Measurements from ENCODE around the gene GGT7.
A peak's percentile ranks its signal among the peaks of the same experiment; 100 is the strongest.
"Not testable (repeated sequence)": the region's sequence is repeated elsewhere in the genome, so short reads cannot be mapped to it uniquely, and the experiment has no call there.

The GGT7 gene

DNA sequence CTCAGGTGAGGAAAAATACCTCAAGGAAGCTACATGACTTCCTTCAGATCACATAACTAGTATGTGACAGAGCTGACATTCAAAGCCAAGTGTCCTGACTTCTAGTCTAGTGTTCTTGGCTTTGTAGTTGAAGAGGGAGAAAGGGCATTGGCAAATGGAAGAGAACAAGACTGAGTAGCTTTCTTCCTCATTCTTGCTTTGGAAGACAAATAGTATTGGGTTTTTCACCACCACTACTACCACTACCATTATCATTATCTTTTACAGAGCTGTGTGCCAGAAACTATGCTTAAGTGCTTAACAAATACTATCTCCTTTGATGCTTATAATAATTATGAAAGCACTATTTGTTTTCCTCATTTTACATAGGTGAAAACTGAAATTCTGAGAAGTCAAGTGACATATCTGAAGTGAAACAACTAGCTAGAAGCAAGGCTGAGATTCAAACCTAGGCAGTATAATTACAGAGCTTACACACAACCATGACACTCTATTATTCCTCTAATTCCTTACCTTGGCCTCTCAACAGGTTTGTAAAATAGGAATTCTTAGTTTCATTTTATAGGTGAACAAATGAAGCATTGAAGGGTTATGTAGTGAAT is 10.5 kb upstream of the GGT7 start:
- DNase-seq (ENCODE audit: insufficient read length, low spot score) (no peak), FAIRE-seq (no peak)

GRCh38 chr20:34881689-34882088 is 9.0 kb upstream of the GGT7 start:
- DNase-seq (ENCODE audit: insufficient read length, low spot score) = no peak
- FAIRE-seq = no peak

DNA sequence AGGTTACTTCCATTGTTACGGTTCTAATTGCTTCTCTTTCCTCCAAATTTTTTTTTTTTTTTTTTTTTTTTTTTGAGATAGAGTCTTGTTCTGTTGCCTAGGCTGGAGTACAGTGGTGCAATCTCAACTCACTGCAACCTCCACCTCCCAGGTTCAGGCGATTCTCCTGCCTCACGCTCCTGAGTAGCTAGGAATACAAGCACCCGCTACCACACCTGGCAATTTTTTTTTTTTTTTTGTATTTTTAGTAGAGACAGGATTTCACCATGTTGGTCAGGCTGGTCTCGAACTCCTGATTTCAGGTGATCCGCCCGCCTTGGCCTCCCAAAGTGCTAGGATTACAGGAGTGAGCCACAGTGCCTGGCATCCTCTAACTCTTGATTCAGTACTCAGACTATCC is 8.3 kb upstream of the GGT7 start:
- FAIRE-seq = not testable (repeated sequence)

GRCh38 chr20:34880215-34880850 is 7.7 kb upstream of the GGT7 start:
- no peak for DNase-seq (ENCODE audit: insufficient read length, low spot score)
- no peak for FAIRE-seq

More for the DNA sequence above, 8.3 kb upstream of the GGT7 start:
- not testable (repeated sequence) for DNase-seq (ENCODE audit: insufficient read length, low spot score)

DNA sequence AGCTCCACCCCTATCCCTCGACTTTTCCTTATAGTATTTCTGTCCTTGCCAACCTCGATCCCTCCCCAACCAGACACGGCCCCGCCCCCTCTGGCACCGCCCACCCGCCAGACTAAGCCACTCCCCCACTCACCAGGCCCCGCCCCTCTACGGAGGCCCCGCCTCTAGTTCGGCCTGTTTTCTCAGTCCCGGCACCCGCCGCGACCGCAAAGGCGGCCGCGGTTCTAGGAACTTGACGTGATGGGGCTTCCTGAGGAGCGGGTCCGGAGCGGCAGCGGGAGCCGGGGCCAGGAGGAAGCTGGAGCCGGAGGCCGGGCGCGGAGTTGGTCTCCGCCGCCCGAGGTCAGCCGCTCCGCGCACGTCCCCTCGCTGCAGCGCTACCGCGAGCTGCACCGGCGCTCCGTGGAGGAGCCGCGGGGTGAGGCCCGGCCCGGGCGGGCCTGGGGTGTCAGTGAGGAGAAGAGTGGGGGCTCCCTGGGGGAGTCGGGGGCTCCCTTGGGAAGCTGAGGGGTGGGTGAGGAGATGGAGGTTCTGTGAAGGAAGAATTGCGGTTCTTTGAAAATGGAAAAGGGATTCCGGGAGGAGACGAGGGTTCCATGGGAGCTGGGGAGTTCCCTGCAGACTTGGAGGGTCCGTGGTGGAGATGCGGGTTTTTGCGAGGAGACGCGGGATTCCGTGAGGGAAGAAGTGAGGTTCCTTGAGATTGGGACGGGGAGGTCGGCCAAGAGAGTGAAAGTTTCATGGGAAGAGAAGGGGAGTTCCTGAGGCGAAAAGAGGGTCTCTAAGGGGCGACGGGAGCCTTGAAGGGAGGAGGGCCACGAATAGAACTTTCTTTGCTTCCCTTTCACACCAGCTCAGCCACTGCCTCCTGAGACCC is 4.0 kb upstream of the GGT7 start, which contains the start of gene ACSS2:
TSS of gene ACSS2 (plus strand) at position 207 of the 877 bp plus-strand sequence. CDS start at position 241, 34 bp downstream.
- no peak for FAIRE-seq

GRCh38 chr20:34875642-34876405 is 3.2 kb upstream of the GGT7 start:
- peak; percentile 97 for FAIRE-seq

More for the DNA sequence above, 4.0 kb upstream of the GGT7 start, which contains the start of gene ACSS2:
- no peak for DNase-seq (ENCODE audit: insufficient read length, low spot score)

DNA sequence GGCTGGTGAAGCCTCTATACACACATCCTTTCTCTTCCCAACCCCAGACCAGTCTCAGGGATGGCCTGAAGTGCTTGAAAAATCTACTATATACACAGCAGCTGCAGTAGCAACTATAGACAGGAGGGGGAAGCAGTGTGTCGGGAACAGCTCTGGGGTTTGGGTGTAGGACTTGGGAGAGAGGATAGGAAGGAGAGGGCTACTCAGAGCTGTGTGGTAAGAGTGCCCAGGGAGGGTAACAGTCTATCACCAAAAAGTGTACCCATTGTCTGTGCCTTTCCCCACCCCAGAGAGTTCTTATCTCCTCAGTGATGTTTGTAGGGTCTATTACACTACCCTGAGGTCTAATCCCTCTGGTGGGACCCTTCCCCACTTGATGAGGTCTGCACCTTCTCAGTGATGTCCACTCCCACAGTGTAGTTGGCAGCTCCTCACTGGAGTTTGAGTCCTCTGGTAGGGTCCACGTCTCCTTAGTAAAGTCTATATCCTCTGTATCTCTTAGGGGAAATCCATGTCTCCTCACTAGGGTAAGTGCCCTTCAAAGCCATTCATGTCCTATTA is 1.5 kb upstream of the GGT7 start:
- FAIRE-seq = peak; percentile 77

More at GRCh38 chr20:34875642-34876405, 3.2 kb upstream of the GGT7 start:
- DNase-seq (ENCODE audit: insufficient read length, low spot score) = peak; percentile 96

GRCh38 chr20:34873583-34874093 is 982 bp upstream of the GGT7 start:
- no peak for FAIRE-seq

More for the DNA sequence above, 1.5 kb upstream of the GGT7 start:
- DNase-seq (ENCODE audit: insufficient read length, low spot score) = peak; percentile 88

DNA sequence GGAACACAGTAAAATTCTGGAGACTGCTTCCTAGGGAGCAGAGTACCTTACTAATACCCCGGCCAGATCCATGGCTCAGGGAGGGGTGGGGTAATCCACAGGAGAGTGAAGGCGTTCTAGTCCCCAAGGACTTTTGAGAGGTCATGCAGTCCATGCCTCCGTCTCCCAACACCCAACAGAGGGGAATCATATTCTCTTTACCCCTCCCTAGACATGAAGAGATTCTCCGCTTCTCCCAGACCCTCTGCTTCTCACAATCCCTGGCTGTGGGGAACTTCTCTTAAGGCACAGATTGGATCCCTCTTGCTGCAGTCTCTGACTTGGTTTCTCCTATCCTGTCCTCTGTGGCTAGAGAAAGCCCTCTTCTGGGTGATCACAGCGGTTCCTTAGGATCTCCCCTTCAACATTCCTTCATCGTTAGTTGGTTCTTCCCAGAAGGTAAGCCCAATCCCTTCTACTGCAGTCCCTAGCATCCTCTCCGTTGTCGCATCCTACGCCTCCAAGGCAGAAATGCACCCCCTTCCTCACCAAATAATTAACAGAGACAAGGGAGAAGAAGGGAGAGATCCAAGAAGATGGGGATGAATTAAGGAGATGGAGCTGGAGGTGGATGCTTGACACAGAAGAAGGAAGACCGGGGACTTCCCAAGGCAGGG is 562 bp downstream of the GGT7 start:
- no peak for FAIRE-seq

More at GRCh38 chr20:34873583-34874093, 982 bp upstream of the GGT7 start:
- DNase-seq (ENCODE audit: insufficient read length, low spot score) = no peak

DNA sequence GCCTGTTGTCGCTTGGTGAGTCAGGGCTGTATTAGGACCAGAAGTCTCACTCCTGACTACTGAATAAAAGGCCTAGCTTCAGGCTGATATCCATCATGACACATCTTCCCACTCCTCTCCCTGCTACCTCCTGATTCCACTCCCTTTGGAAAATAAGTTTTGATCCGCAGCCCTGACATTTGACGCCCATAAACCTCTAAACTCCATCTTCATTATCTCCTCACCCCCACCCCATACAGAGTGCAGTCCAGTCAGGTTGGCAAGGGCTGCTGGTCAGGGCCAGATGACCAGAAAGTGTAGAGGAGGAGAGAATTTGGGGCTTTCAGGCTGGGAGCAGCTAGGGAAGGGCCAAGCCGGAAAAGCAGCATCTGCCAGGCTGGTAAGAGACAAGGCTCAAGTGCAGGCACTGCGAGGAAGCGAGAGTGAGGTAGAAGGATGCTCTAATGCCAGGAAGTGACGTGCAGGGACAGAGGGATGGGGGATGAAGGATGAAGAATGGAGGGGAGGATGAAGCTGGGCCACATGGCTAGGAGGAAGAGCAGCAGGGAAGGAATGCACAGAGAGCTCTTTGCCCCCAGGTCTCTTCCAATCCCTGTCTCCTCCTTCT is 1.2 kb downstream of the GGT7 start:
- no peak for FAIRE-seq
- DNase-seq (ENCODE audit: insufficient read length, low spot score) = no peak

More for the DNA sequence above, 562 bp downstream of the GGT7 start:
- DNase-seq (ENCODE audit: insufficient read length, low spot score) = no peak

DNA sequence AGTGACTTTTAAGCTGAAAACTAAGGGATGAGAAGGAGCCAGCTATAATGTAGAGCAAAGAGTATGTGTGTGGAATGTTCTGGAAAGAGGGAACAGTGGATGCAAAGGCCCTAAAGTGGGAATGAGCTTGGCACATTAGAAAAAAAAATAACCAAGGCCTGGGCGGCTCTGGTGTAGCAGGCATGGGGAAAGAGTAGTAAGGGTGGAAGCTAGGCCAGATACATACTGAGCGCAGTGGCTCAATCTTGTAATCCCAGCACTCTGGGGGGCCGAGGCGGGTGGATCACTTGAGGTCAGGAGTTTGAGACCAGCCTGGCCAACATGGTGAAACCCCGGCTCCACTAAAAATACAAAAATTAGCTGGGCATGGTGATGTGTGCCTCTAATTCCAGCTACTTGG is 8.4 kb downstream of the GGT7 start:
- FAIRE-seq (no peak), DNase-seq (ENCODE audit: insufficient read length, low spot score) (no peak)

- DNase-seq (ENCODE audit: insufficient read length, low spot score) (no peak), FAIRE-seq (no peak)
Observed at GRCh38 chr20:34863421-34863965, 9.2 kb downstream of the GGT7 start.

- FAIRE-seq = peak; percentile 55
- DNase-seq (ENCODE audit: insufficient read length, low spot score) = no peak
Observed at GRCh38 chr20:34862724-34863123, 9.9 kb downstream of the GGT7 start.

GRCh38 chr20:34861386-34862084 is 11.1 kb downstream of the GGT7 start:
- DNase-seq (ENCODE audit: insufficient read length, low spot score) (no peak), FAIRE-seq (no peak)

- DNase-seq (ENCODE audit: insufficient read length, low spot score) (no peak), FAIRE-seq (no peak)
Observed at GRCh38 chr20:34859826-34860545, 12.7 kb downstream of the GGT7 start.

GRCh38 chr20:34859367-34859766 is 13.3 kb downstream of the GGT7 start:
- DNase-seq (ENCODE audit: insufficient read length, low spot score) (no peak), FAIRE-seq (no peak)

DNA sequence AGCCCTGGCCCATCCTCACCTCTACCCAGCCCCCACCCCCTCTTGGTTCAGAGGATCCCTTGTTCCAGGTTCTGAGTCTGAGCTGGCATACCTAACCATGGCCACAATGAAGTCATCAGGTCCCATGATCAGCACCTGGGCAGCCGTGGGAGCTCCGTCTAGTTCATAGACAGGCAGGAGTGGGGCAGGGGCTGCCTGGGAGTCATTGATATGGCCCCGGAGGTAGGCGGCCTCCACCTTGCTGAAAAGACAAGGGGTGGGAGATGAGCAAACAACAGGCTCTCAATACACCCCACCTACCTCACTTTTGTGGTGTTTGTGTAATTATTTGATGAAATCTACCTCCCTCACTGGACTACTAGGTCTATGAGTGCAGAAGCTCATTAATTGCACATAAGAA is 20.4 kb downstream of the GGT7 start:
- FAIRE-seq (no peak), DNase-seq (ENCODE audit: insufficient read length, low spot score) (no peak)

Measured in HTR-8/SVneo (cell line).